ENCODE data around the gene ITFG1. TPM values are rescaled to one million over a fixed set of nuclear protein-coding genes. Genes with fewer than 3 reads are reported as not detected.
A peak's percentile ranks its signal among the peaks of the same experiment; 100 is the strongest.
"Not testable (repeated sequence)": the region's sequence is repeated elsewhere in the genome, so short reads cannot be mapped to it uniquely, and the experiment has no call there.

The ITFG1 gene
- total and polyA plus RNA-seq, 7 experiments from 2014 or later, result 20.8 to 34.3 (median 25.2) TPM

DNA sequence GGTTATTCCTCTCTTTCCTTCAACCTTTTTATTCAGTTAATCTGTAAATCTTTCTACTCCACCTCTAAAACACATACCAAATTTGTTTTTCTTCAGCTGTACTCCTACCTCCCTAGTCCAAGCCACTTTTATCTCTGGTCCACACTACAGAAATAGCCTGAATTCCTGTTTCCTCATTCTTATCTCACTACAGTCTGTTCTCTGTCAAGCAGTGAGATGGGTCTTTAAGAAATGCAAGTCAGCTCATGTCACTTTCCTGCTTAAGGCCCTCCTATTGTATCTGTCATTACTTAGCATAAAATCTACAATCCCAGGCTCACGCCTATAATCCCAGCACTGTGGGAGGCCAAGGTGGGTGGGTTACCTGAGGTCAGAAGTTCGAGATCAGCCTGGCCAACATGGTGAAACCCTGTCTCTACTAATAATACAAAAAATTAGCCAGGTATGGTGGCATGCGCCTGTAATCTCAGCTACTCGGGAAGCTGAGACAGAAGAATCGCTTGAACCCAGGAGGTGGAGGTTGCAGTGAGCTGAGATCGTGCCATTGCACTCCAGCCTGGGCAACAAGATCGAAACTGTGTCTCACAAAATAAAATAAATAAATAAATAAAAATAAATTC lies 7.3 kb upstream of the ITFG1 start:
- CTCF ChIA-PET, result interaction anchor here (0.5 kb wide), 1 partner anchor 21 kb away, joined by 3 read pairs; no protein-coding TSS in a partner anchor
- intact Hi-C loops (cut with micrococcal nuclease), result loop anchor here in 1 of 2 donors (10.0 kb wide), 1 partner anchor 897 kb away; no protein-coding TSS in a partner anchor
- H3K27ac Mint-ChIP-seq, result peak overlapping the region in 1 of 9 donors; percentile 34
- DNase-seq; POLR2A ChIA-PET; H3K4me3 Mint-ChIP-seq; H3K9me3 Mint-ChIP-seq; H3K4me3 ChIP-seq (ENCODE audit: low read length); ATAC-seq; H3K4me1 ChIP-seq (ENCODE audit: control insufficient read depth in 2 of 2, insufficient read depth in 2 of 2, low read length in 2 of 2); H3K27ac ChIP-seq (ENCODE audit: low read depth, low read length); H3K27me3 ChIP-seq (ENCODE audit: control insufficient read depth in 2 of 2, insufficient read depth in 2 of 2, low read length in 2 of 2); H3K36me3 ChIP-seq (ENCODE audit: control insufficient read depth in 2 of 3, insufficient read depth in 3 of 3, low read length in 3 of 3); H3K27me3 Mint-ChIP-seq; H3K9me3 ChIP-seq (ENCODE audit: control insufficient read depth in 2 of 3, low read length in 3 of 3): not testable (repeated sequence)
- peaks cover 14 to 68% (median 55%) of the 10 kb centered on the region in 7 donors for H3K4me1 Mint-ChIP-seq
- H3K36me3 Mint-ChIP-seq, result peaks cover 0 to 47% (median 9%) of the 10 kb centered on the region in 5 donors

DNA sequence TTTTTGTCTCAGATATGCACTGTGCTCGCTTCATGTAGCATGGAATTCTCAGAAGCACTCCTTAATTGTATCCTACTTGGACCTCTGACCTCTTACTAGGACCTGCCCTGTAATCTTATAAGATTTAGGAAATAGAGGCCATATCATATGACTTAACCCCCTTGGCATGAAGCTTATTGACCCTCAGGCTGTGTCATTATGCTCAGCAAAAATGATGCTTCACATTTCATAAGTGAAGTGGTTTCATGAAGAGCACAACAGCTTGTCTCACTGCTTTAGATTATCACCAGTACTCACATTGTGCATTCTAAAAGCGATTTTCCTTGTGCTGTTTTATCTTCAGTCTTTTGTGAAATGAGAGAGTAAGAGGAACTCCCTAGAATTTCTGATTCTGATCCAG lies 6.6 kb upstream of the ITFG1 start:
- ATAC-seq (no peak), DNase-seq (no peak)
- Histone ChIP-seq H3K27ac (ENCODE audit: low read depth, low read length) (no peak overlapping the region), H3K27me3 (ENCODE audit: control insufficient read depth in 2 of 2, insufficient read depth in 2 of 2, low read length in 2 of 2) (no peaks in the 10 kb centered on the region), H3K36me3 (ENCODE audit: control insufficient read depth in 2 of 3, insufficient read depth in 3 of 3, low read length in 3 of 3) (no peaks in the 10 kb centered on the region), H3K9me3 (ENCODE audit: control insufficient read depth in 2 of 3, low read length in 3 of 3) (no peaks in the 10 kb centered on the region), H3K4me3 (ENCODE audit: low read length) (no peak overlapping the region), H3K4me1 (ENCODE audit: control insufficient read depth in 2 of 2, insufficient read depth in 2 of 2, low read length in 2 of 2) (peaks cover 0 to 7% of the 10 kb centered on the region in 2 donors)
- H3K27me3 Mint-ChIP-seq, result no peaks in the 10 kb centered on the region
- H3K9me3 Mint-ChIP-seq, result no peaks in the 10 kb centered on the region
- H3K36me3 Mint-ChIP-seq, result peaks cover 0 to 47% (median 9%) of the 10 kb centered on the region in 5 donors
- no peak overlapping the region for H3K27ac Mint-ChIP-seq
- peaks cover 19 to 75% (median 62%) of the 10 kb centered on the region in 7 donors for H3K4me1 Mint-ChIP-seq
- CTCF ChIA-PET, result no interaction called here
- intact Hi-C loops (cut with micrococcal nuclease), result loop anchor here in 1 of 2 donors (10.0 kb wide), 1 partner anchor 897 kb away; no protein-coding TSS in a partner anchor
- POLR2A ChIA-PET, result no interaction called here
- H3K4me3 Mint-ChIP-seq, result no peak overlapping the region

DNA sequence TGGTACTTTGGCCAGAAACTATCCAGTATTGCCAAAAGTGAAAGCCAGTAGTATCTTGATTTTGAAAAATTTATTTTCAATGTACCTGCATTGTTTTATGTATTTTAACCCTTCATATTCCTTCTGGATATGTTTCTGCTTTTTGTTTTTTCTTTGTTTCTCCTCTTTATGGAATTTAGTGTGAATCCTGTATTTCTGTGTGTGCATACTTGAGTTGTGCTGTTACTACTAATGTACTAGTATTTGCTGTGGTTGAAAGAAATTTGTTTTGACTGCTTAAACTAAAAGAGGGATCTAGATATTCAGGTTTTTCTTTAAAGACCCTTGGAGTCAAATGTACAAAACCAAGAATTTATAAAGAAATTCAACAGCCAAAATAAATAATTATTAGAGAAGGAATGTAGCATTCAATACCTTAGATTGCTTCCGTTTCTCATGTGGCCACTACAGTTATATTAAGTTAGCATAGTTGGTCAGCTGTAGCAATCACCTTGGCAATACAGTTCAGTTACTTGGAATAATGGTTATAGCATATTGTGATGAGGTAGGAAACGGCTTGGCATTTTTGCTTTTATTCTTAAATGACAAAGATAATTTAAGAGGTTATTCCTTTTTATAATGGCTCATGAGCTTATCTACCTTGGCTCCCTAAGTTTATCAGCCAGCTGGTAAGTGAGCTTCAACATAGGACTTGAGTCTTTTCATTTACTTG lies 5.2 kb upstream of the ITFG1 start:
- Histone ChIP-seq H3K9me3 (ENCODE audit: control insufficient read depth in 2 of 3, low read length in 3 of 3) (no peaks in the 10 kb centered on the region), H3K27ac (ENCODE audit: low read depth, low read length) (no peak overlapping the region), H3K36me3 (ENCODE audit: control insufficient read depth in 2 of 3, insufficient read depth in 3 of 3, low read length in 3 of 3) (peaks cover 0 to 5% (median 0%) of the 10 kb centered on the region in 3 experiments), H3K27me3 (ENCODE audit: control insufficient read depth in 2 of 2, insufficient read depth in 2 of 2, low read length in 2 of 2) (no peaks in the 10 kb centered on the region), H3K4me3 (ENCODE audit: low read length) (no peak overlapping the region), H3K4me1 (ENCODE audit: control insufficient read depth in 2 of 2, insufficient read depth in 2 of 2, low read length in 2 of 2) (peaks cover 0 to 7% of the 10 kb centered on the region in 2 donors)
- peaks cover 25 to 82% (median 68%) of the 10 kb centered on the region in 7 donors for H3K4me1 Mint-ChIP-seq
- no peaks in the 10 kb centered on the region for H3K9me3 Mint-ChIP-seq
- peak overlapping the region in 3 of 10 donors; percentile 18 to 63 (median 35) for H3K4me3 Mint-ChIP-seq
- no peak for ATAC-seq
- H3K36me3 Mint-ChIP-seq, result peaks cover 2 to 42% (median 9%) of the 10 kb centered on the region in 5 donors
- CTCF ChIA-PET, result no interaction called here
- POLR2A ChIA-PET, result interaction anchor here (0.6 kb wide), 1 partner anchor 9 kb away, joined by 3 read pairs; no protein-coding TSS in a partner anchor
- no peak for DNase-seq
- peak overlapping the region in 1 of 9 donors; percentile 23 for H3K27ac Mint-ChIP-seq
- no peaks in the 10 kb centered on the region for H3K27me3 Mint-ChIP-seq
- intact Hi-C loops (cut with micrococcal nuclease), result loop anchor here in 1 of 2 donors (10.0 kb wide), 1 partner anchor 899 kb away; no protein-coding TSS in a partner anchor

DNA sequence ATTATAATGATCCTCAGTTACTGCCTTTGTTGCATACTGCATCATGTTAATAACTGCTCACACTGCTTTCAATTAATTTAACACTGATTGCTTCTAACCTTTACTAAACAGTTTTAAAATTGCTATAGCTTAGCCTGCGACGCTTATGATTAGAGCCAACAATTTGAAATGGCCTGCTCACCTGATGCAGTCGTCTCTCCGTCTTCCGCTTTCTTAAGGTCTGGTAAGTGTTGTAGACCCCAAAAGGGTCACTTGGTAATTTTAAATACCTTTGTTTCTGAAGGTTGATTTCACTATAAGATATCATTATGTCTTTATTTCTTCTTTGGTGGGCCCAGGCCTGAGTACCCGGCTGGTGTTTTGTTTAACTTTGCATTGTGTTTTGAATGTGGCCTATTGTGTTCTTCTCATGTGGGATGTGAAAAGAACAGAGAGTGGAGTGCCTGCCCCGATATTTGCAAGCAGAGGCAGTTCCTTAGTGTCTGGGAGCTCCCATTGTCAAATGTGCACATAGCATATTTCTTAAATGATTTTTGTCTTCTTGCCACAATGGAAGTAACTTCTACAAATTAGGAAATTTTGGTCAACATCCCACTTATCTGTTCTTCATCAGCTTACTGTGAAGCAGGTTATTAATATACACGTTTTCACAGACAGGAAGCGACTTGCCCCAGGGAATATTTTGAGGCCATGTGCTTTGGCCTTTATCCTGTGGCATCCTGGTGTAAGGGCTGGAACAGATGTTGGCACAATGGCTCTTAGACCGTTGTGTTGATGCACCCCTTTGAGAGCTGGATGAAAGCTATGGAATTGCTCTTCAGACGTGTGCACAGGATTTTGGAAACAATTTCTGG lies 3.1 kb upstream of the ITFG1 start:
- H3K27ac ChIP-seq (ENCODE audit: low read depth, low read length), result no peak overlapping the region
- Mint-ChIP-seq H3K36me3 (peaks cover 0 to 33% (median 6%) of the 10 kb centered on the region in 5 donors), H3K27ac (peak overlapping the region in 3 of 9 donors; percentile 2 to 36 (median 35)), H3K4me3 (peak overlapping the region in 7 of 10 donors; percentile 6 to 91 (median 38)), H3K9me3 (no peaks in the 10 kb centered on the region), H3K27me3 (no peaks in the 10 kb centered on the region), H3K4me1 (peaks cover 38 to 89% (median 72%) of the 10 kb centered on the region in 7 donors)
- DNase-seq (no peak), ATAC-seq (no peak)
- no peak overlapping the region for H3K4me3 ChIP-seq (ENCODE audit: low read length)
- H3K27me3 ChIP-seq (ENCODE audit: control insufficient read depth in 2 of 2, insufficient read depth in 2 of 2, low read length in 2 of 2), result no peaks in the 10 kb centered on the region
- no peaks in the 10 kb centered on the region for H3K9me3 ChIP-seq (ENCODE audit: control insufficient read depth in 2 of 3, low read length in 3 of 3)
- H3K4me1 ChIP-seq (ENCODE audit: control insufficient read depth in 2 of 2, insufficient read depth in 2 of 2, low read length in 2 of 2), result peaks cover 10 to 21% of the 10 kb centered on the region in 2 donors
- POLR2A ChIA-PET, result interaction anchor here (1.7 kb wide), 1 partner anchor 9 kb away, joined by 5 read pairs; no protein-coding TSS in a partner anchor
- peaks cover 0 to 10% (median 0%) of the 10 kb centered on the region in 3 experiments for H3K36me3 ChIP-seq (ENCODE audit: control insufficient read depth in 2 of 3, insufficient read depth in 3 of 3, low read length in 3 of 3)
- CTCF ChIA-PET, result interaction anchor here (0.7 kb wide), 1 partner anchor 108 kb away, joined by 3 read pairs; no protein-coding TSS in a partner anchor
- intact Hi-C loops (cut with micrococcal nuclease), result loop anchor here in 1 of 2 donors (5.0 to 10.0 kb wide), 4 partner anchors 427 to 1148 kb away; partner anchors contain the start of genes N4BP1 and SHCBP1

DNA sequence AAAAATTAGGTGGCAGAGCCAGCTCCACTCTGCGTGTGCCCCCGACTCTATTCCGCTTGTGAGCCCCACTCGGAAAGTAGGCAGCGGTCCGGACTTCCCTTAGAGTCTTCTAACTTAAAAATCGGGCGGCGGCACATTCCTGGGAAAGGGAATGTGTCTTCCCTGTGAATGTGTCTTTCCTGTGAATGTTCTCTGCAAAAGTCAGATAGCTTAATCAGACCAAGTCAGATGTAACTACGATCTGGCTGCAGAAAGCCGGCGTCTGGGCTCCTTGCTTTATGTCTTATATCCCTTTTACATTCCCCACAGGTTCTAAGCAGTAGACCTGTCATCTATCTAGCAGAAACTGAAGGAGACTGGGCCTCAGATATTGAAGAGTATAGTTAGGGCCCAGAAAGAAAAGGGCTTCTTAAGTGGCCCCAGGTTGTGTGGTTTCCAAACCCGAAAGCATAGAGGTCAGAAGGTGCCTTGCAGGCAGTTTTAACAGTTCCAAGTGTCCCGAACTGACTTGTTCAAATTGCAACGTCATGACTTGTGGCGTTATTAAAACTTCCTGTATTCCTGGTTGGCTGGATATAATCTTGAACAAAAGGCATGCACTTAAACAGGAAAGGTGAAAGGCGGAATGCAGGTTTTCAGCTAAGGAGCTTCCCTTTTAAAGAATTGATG lies 869 bp upstream of the ITFG1 start:
- no peaks in the 10 kb centered on the region for H3K9me3 ChIP-seq (ENCODE audit: control insufficient read depth in 2 of 3, low read length in 3 of 3)
- H3K27ac ChIP-seq (ENCODE audit: low read depth, low read length), result peak overlapping the region; percentile 95
- ChIA-PET CTCF (interaction anchor here (0.5 kb wide), 2 partner anchors 14 to 236 kb away, joined by 3 to 5 read pairs; no protein-coding TSS in a partner anchor), POLR2A (interaction anchor here (1.1 to 1.5 kb wide), 3 partner anchors 12 to 489 kb away, joined by 3 to 9 read pairs (median 3); partner anchors contain the start of gene DNAJA2)
- ATAC-seq (no peak), DNase-seq (peak in 5 of 9 donors; percentile 7 to 18 (median 12))
- H3K9me3 Mint-ChIP-seq, result no peaks in the 10 kb centered on the region
- peaks cover 10 to 21% of the 10 kb centered on the region in 2 donors for H3K4me1 ChIP-seq (ENCODE audit: control insufficient read depth in 2 of 2, insufficient read depth in 2 of 2, low read length in 2 of 2)
- H3K27me3 ChIP-seq (ENCODE audit: control insufficient read depth in 2 of 2, insufficient read depth in 2 of 2, low read length in 2 of 2), result no peaks in the 10 kb centered on the region
- H3K4me3 ChIP-seq (ENCODE audit: low read length), result peak overlapping the region; percentile 94
- intact Hi-C loops (cut with micrococcal nuclease), result loop anchor here (1.0 to 10.0 kb wide), 18 partner anchors 107 to 1152 kb away; partner anchors contain the start of genes DNAJA2 (in 2 of the 2), LONP2 (in 2 of the 2), ORC6 (in 2 of the 2) and VPS35 (in 2 of the 2)
- peaks cover 45 to 84% (median 78%) of the 10 kb centered on the region in 7 donors for H3K4me1 Mint-ChIP-seq
- H3K27me3 Mint-ChIP-seq, result no peaks in the 10 kb centered on the region
- peaks cover 6 to 28% (median 11%) of the 10 kb centered on the region in 5 donors for H3K36me3 Mint-ChIP-seq
- peak overlapping the region; percentile 91 to 100 (median 96) for H3K4me3 Mint-ChIP-seq
- H3K27ac Mint-ChIP-seq, result peak overlapping the region; percentile 91 to 99 (median 95)
- peaks cover 0 to 10% (median 0%) of the 10 kb centered on the region in 3 experiments for H3K36me3 ChIP-seq (ENCODE audit: control insufficient read depth in 2 of 3, insufficient read depth in 3 of 3, low read length in 3 of 3)
